Aorta (tissue), 5 donors: Measurements from ENCODE around the gene TMCC3. TPM values are rescaled to one million over a fixed set of nuclear protein-coding genes. Genes with fewer than 3 reads are reported as not detected.
A peak's percentile ranks its signal among the peaks of the same experiment; 100 is the strongest.
"Not testable (repeated sequence)": the region's sequence is repeated elsewhere in the genome, so short reads cannot be mapped to it uniquely, and the experiment has no call there.

Source experiments
- ATAC-seq: fragments of 200-7000 bp; cut with Tn5 transposase; one replicate; pipeline ENCODE4 v1.9.1; 2022; ENCODE audit warnings: moderate library complexity; ENCODE audit not compliant: low FRiP score
- DNase-seq, 2 donors: peaks; one replicate each; pipeline ENCODE4 v3.0.0-alpha.2; 2020
- H3K27ac ChIP-seq, 2 donors: one replicate each; pipeline ENCODE4 v1.5.1; 2013; ENCODE audit warnings: low read length in 2 of 2, mild to moderate bottlenecking in 2 of 2, moderate library complexity in 2 of 2, control low read depth in 1 of 2, inconsistent platforms in 1 of 2, low read depth in 1 of 2
- H3K27me3 ChIP-seq, 2 donors: one replicate each; pipeline ENCODE4 v1.6.1; 2013; ENCODE audit warnings: control low read depth in 1 of 2, low read length in 1 of 2, mild to moderate bottlenecking in 1 of 2, moderate library complexity in 1 of 2; ENCODE audit not compliant: insufficient read depth in 2 of 2, control insufficient read depth in 1 of 2
- H3K36me3 ChIP-seq, 2 donors: one replicate each; pipeline ENCODE4 v1.6.1; 2013; ENCODE audit warnings: control low read depth in 1 of 2, low read length in 1 of 2, mild to moderate bottlenecking in 1 of 2; ENCODE audit not compliant: insufficient read depth in 2 of 2, control insufficient read depth in 1 of 2
- H3K4me1 ChIP-seq, 2 donors: one replicate each; pipeline ENCODE4 v1.6.1; 2013; ENCODE audit warnings: low read length in 2 of 2, control low read depth in 1 of 2, mild to moderate bottlenecking in 1 of 2, moderate library complexity in 1 of 2; ENCODE audit not compliant: insufficient read depth in 2 of 2, control insufficient read depth in 1 of 2
- H3K4me3 ChIP-seq, 2 donors: one replicate each; pipeline ENCODE4 v1.5.1; 2013; ENCODE audit warnings: low read length in 2 of 2, control low read depth in 1 of 2, mild to moderate bottlenecking in 1 of 2
- H3K9me3 ChIP-seq: one replicate; pipeline ENCODE4 v1.6.1; 2013; ENCODE audit warnings: mild to moderate bottlenecking, low read length; ENCODE audit not compliant: control insufficient read depth
- WGBS, 2 donors: extraction: QIAGEN DNeasy Blood & Tissue Kit; methylation state at CpG; one replicate each; pipeline ENCODE4 v1.1.7; 2013; 5-methylcytosine and 5-hydroxymethylcytosine counted together
- intact Hi-C, 2 donors: fragments of 100-400 bp; cut with DNase I; formaldehyde crosslinking; loops; one replicate each; pipeline versions ENCODE4 v1.14.2 to v1.15.0; 2022
- polyA plus RNA-seq, 2 donors: library from polyadenylated mRNA; stranded (reverse); fragments of 200-250 nt; gene quantifications; one replicate each; pipeline ENCODE4 v1.2.3, GENCODE V29; 2013
- total RNA-seq, 2 donors: library from RNA; stranded (reverse); fragmentation: NEBNext Ultra II Directional; extraction: Animal tissue kit (Norgen Biotek cat#: 25700); gene quantifications; one replicate each; pipeline ENCODE4 v1.2.1, GENCODE V29; 2021
- donor health status: healthy with polysubstance abuse.
- donor health status: Bipolar disorder and iron deficiency.
- donor health status: DM: no; HTN: no; CAD: no.
- donor health status: DM: no; HTN: no; CAD: no.
- donor health status: DM: yes; HTN: yes; CAD: no.

TMCC3 gene
- total and polyA plus RNA-seq, 4 donors = 0.74 to 16.8 (median 12.5) TPM

DNA sequence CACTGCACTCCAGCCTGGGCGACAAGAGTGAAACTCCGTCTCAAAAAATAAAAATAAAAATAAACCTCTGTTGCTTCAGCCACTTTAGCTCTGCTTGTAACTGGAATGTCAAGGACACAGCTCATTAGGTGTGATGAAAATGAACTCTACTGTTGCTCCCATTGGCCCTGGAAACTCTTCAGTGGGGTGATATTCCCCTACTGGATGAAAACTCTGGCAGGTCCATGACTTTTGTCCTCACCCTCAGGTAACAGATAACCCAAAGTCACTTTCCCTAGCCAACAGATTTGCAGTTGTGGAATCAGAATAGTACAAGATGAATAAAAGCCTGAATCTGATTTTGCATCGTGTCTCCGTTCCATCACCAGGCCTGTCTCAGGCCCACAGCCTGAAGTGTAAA lies 98.5 kb downstream of the TMCC3 start:
- DNase-seq (no peak), ATAC-seq (no peak)
- intact Hi-C loops = loop anchor here in 1 of 2 donors (5.0 kb wide), 1 partner anchor 200 kb away; no protein-coding TSS in a partner anchor
- H3K27me3 ChIP-seq = no peaks in the 10 kb centered on the region
- no peak overlapping the region for H3K4me3 ChIP-seq
- no peaks in the 10 kb centered on the region for H3K9me3 ChIP-seq
- 97 to 98% methylated on average over 4 of the region's 4 CpGs for WGBS, 2 donors
- H3K4me1 ChIP-seq = no peaks in the 10 kb centered on the region
- H3K27ac ChIP-seq = no peak overlapping the region
- H3K36me3 ChIP-seq = no peaks in the 10 kb centered on the region

DNA sequence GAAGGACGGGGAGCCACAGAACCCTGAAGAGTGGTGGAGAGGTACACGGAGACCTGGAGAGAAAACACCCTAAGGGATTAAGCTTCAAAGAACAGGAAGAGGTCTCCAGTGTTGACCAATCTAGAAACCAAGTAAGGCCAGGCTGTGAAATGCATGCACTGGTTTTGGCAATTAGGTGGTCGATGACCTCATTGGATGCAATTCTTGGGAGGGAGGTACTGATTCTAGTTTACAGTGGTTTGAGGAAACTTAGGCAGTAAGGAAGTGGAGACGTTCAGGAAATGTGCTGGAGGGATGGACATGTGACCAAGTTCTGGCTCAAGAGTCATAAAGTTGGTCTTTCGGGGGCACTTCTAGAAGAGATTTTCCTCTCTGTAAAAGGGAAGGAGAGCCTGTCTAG lies 99.4 kb downstream of the TMCC3 start:
- ATAC-seq (no peak), DNase-seq (no peak)
- Histone ChIP-seq H3K4me1 (no peaks in the 10 kb centered on the region), H3K27me3 (no peaks in the 10 kb centered on the region), H3K9me3 (no peaks in the 10 kb centered on the region), H3K27ac (no peak overlapping the region), H3K4me3 (no peak overlapping the region), H3K36me3 (no peaks in the 10 kb centered on the region)
- intact Hi-C loops = loop anchor here in 1 of 2 donors (5.0 kb wide), 1 partner anchor 201 kb away; no protein-coding TSS in a partner anchor
- WGBS, 2 donors = 90 to 93% methylated on average over 5 of the region's 5 CpGs

DNA sequence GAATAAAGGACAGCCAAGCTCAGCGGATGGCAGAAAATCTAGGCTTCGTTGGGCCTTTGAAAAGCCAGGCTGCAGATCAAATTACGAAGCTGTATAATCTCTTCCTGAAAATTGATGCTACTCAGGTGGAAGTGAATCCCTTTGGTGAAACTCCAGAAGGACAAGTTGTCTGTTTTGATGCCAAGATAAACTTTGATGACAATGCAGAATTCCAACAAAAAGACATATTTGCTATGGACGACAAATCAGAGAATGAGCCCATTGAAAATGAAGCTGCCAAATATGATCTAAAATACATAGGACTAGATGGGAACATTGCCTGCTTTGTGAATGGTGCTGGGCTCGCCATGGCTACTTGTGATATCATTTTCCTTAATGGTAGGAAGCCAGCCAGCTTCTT lies 101.5 kb downstream of the TMCC3 start:
- not testable (repeated sequence) for H3K27ac ChIP-seq, H3K4me1 ChIP-seq, H3K4me3 ChIP-seq, ATAC-seq, H3K27me3 ChIP-seq, DNase-seq, H3K9me3 ChIP-seq, H3K36me3 ChIP-seq
- 92 to 93% methylated on average over 5 of the region's 5 CpGs for WGBS, 2 donors
- intact Hi-C loops = loop anchor here (5.0 to 10.0 kb wide), 4 partner anchors 213 to 788 kb away; no protein-coding TSS in a partner anchor

DNA sequence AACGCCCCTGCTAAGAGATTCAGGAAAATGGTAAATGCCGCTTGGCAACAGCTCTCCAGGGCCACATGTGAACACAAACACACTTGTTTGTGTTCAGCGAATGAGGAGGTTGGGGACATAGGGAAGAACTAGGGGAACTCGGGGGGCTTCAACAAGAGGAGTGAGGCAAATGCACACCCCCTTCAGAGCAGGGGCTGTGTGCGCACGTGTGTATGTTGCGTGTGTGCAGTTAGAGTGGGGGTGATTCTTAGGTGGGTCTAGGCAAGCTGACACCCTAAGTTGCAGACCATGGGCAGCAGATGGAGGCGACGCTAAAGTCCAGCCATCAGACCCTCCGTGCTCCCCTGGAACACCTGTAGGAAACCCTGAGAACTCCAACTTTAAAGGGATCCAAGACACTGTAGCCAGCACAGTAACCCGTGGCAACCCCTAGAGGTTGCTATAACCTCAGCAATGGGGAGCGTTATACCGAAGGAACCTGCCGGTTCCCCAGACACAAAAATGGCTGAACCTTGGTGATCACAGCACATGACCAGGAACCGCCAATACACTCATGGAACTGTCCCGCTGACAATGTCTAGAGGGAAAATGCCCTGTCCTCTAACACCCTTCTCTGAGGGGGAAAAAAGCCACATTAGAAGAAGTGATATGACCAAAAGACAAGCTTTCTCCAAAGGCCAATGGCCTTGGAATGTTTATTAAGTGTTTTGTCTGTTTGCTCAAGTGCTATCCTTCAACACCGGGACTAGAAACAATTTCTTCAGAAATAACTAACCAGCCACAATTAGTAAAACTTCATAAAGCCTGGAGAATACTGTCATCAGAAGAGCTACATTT lies 104.2 kb downstream of the TMCC3 start:
- H3K27me3 ChIP-seq = no peaks in the 10 kb centered on the region
- no peak for DNase-seq
- intact Hi-C loops = loop anchor here (5.0 to 10.0 kb wide), 4 partner anchors 216 to 791 kb away; no protein-coding TSS in a partner anchor
- no peaks in the 10 kb centered on the region for H3K36me3 ChIP-seq
- WGBS, 2 donors = 44 to 49% methylated on average over 17 of the region's 17 CpGs
- no peaks in the 10 kb centered on the region for H3K9me3 ChIP-seq
- ATAC-seq = peak; percentile 85
- no peaks in the 10 kb centered on the region for H3K4me1 ChIP-seq
- H3K4me3 ChIP-seq = no peak overlapping the region
- H3K27ac ChIP-seq = no peak overlapping the region

DNA sequence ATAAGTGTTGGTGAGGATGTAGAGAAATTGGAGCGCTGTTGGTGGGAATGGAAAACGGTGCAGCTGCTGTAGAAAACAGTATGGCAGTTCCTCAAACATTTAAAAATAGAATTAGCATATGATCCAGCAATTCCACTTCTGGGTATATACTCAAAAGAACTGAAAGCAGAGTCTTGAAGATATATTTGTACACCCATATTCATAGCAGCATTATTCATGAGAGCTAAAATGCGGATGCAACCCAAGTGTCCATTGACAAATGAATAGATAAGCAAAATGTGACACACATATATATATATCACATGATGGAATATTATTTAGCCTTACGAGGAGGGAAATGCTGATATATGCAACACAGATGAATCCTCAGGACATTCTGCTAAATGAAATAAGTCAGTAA lies 106.0 kb downstream of the TMCC3 start:
- intact Hi-C loops = loop anchor here in 1 of 2 donors (10.0 kb wide), 2 partner anchors 220 to 790 kb away; no protein-coding TSS in a partner anchor
- no peaks in the 10 kb centered on the region for H3K4me1 ChIP-seq
- no peak for DNase-seq
- H3K36me3 ChIP-seq = no peaks in the 10 kb centered on the region
- H3K4me3 ChIP-seq = no peak overlapping the region
- no peak for ATAC-seq
- whole genome bisulfite sequencing, 2 donors = 82 to 84% methylated on average over 4 of the region's 4 CpGs
- no peak overlapping the region for H3K27ac ChIP-seq
- H3K27me3 ChIP-seq = no peaks in the 10 kb centered on the region
- no peaks in the 10 kb centered on the region for H3K9me3 ChIP-seq

DNA sequence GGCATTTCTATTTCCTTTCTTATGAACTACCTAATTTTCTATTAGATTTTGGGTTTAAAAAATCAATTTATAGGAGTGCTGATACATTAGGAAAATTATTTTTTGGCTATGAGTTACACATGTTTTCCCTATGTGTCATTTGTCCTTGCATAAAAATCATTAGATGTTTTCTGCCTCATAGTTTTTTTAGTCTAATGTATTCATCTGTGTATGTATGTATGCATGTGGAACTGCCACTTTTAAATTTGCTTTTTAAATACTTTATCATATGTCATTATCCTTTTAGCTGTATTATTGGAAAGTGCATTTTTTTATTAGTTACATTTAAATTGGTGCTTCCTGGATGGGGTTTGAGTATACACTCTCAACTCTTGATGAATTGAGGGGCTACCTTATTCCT lies 112.0 kb downstream of the TMCC3 start:
- ATAC-seq = no peak
- Histone ChIP-seq H3K27me3 (no peaks in the 10 kb centered on the region), H3K36me3 (no peaks in the 10 kb centered on the region), H3K9me3 (no peaks in the 10 kb centered on the region), H3K4me1 (no peaks in the 10 kb centered on the region), H3K27ac (no peak overlapping the region), H3K4me3 (no peak overlapping the region)
- DNase-seq = no peak
- intact Hi-C loops = no loop called here

DNA sequence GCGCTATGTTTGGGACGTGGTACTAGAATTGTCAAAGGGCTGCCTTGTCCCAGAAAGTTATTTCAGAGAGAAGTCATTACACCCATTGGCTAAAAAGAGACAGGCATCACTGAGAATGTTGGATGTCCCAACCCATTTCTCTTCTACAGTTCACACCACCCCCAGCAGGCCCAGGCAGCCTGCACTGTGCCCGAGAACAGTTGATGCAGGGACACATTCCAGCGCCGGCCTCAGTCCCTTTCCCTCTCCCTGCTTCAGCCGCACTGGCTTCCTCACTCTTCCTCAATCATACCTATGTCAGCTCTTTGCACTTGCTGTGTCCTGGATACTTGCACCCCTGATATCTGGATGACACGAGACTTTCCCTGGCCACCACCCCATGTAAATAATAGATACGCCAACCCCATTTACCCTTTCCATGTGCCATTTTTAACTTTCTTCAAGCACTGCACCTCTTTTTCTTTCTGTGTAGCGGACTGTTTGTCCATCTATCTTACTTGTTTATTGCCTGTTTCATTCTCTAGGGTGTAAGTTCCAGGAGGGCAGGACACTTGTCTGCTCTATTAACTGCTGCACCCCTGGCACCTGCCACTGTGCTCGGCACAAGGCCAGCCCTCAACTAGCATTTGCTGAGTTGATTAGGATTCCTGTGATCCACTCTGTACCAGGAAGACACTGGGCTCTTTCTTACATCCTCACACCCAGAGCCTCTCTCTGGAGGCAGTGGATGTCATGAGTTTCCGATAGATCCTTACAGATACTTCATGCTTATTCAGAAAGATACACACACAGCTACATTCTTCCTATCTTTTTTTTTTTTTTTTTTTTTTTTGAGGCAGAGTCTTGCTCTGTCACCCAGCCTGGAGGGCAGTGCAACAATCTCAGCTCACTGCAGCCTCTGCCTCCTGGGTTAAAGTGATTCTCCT lies 114.1 kb downstream of the TMCC3 start:
- no peak for DNase-seq
- 69 to 77% methylated on average over 11 of the region's 11 CpGs for WGBS, 2 donors
- Histone ChIP-seq H3K4me1 (no peaks in the 10 kb centered on the region), H3K9me3 (no peaks in the 10 kb centered on the region), H3K4me3 (no peak overlapping the region), H3K27ac (no peak overlapping the region), H3K36me3 (no peaks in the 10 kb centered on the region), H3K27me3 (no peaks in the 10 kb centered on the region)
- intact Hi-C loops = no loop called here
- ATAC-seq = no peak

DNA sequence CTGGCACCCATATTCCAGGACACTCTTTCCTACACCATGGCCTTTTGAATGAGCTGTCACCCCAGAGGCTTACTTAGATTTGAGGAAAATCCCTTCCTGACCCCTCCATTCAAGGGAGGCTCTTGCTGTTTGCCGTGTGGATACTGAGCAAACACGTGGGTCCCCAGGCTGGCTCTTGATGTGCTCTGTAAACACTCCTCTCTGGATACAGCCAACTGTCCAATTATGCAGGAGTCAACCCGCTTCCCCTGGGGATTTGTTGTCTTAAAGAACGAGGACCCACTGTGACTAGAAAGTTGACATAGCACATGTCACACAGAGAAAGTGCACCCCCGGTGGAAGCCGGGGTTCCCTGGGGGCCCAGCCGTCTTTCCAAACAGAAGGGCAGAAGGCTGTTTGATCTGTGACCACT lies 114.8 kb downstream of the TMCC3 start:
- Histone ChIP-seq H3K27ac (no peak overlapping the region), H3K4me3 (no peak overlapping the region), H3K9me3 (no peaks in the 10 kb centered on the region), H3K36me3 (no peaks in the 10 kb centered on the region), H3K27me3 (no peaks in the 10 kb centered on the region), H3K4me1 (no peaks in the 10 kb centered on the region)
- WGBS, 2 donors = 45 to 52% methylated on average over 7 of the region's 7 CpGs
- no peak for DNase-seq
- intact Hi-C loops = no loop called here
- no peak for ATAC-seq
